Endothelial cell of coronary artery (primary cell): ENCODE data around the gene NBPF4. TPM values are rescaled to one million over a fixed set of nuclear protein-coding genes. Genes with fewer than 3 reads are reported as not detected.

Source experiments
- total RNA-seq: library from RNA; depleted of rRNA; stranded (reverse); fragments of >200 nt; gene quantifications from 2 replicates; pipeline ENCODE4 v1.2.3, GENCODE V29; 2014

The NBPF4 gene, protein sequence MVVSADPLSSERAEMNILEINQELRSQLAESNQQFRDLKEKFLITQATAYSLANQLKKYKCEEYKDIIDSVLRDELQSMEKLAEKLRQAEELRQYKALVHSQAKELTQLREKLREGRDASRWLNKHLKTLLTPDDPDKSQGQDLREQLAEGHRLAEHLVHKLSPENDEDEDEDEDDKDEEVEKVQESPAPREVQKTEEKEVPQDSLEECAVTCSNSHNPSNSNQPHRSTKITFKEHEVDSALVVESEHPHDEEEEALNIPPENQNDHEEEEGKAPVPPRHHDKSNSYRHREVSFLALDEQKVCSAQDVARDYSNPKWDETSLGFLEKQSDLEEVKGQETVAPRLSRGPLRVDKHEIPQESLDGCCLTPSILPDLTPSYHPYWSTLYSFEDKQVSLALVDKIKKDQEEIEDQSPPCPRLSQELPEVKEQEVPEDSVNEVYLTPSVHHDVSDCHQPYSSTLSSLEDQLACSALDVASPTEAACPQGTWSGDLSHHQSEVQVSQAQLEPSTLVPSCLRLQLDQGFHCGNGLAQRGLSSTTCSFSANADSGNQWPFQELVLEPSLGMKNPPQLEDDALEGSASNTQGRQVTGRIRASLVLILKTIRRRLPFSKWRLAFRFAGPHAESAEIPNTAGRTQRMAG
- total RNA-seq, result not detected in 2 replicates

DNA sequence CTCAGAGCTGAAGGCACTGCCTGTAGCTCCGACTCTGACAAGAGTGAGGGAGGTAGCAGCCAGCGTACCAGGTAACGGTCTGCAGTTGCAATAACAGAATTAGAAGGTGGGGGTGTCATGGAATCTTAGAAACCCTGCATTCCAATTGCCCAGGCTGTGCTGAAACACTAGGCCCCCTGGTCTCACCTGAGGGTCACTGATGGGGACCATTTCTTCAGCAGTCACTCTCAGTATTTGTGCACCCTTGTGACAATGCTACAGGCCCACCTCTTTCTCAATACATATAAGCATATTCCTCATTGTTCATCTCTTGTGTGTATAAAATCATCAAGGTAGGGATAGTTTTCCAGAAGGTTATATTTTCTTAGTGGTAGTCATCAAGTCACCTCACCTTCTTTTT is at the start of gene NBPF4:
Gene NBPF4, minus strand, starts transcription at position 101 of the 400 bp plus-strand sequence. CDS start 315 bp downstream, outside the sequence.

DNA sequence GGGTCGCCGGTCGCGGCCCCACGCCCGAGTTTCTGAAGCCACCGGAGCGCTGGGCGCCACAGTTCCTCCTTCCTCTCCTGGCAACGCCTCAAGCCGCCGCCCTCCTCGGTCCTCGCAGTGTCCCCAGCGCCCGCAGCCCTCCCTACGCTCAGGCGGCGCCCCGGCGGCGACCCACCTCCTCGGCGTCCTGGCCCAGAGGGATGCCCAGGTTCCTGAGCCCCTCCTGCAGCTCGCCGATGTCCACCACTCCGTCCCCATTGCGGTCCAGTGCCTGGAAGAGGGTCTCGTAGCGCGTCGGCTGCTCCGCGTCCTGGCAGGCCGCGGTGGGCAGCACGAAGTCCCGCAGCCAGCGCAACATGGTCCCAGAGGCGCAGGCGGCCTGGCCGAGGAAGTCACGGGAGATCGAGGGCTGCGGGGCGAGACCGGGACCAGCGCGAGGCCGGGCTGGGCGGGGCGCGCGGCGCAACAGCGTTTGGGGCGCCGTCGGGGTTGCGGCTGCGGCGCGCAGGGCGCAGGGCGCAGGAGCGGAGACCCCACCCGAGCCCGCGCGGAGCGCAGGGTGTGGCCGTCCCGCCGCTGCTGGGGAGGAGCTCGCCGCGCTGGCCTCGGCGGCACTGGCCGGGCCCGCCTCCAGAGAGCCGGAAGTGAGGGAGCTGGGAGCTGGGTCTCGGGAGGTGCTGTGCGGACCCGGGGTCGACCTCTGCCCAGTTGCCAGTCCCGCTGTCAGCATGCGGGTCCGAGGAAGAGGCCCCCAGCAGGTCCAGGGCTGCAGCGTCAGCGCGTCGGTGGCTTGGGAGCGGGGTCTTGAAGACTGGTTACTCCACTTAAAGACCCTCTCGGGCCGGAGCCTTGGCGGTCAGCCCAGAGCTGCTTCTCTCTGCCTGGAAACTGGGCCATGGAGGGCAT is 43.8 kb downstream of the NBPF4 start, which contains the start of gene SLC25A24:
Gene SLC25A24, minus strand, starts transcription at position 563 of the 906 bp plus-strand sequence. Its CDS starts 205 bp downstream, at position 358.

Other genes starting within 250 kb of the NBPF4 start
- gene SLC25A24, start 43.7 kb downstream of the NBPF4 start, total RNA-seq, result 39.7 and 49.0 TPM in 2 replicates
- not detected in 2 replicates for gene NBPF6, start 206.3 kb upstream of the NBPF4 start, total RNA-seq